Amniotic stem cell (primary cell): ENCODE results near the gene IL3.
"Not testable (repeated sequence)": the region's sequence is repeated elsewhere in the genome, so short reads cannot be mapped to it uniquely, and the experiment has no call there.

Experiments
- DNase-seq: peaks from one replicate; lab custom pipeline; 2025; lab: John Stamatoyannopoulos, UW

IL3 gene

DNA sequence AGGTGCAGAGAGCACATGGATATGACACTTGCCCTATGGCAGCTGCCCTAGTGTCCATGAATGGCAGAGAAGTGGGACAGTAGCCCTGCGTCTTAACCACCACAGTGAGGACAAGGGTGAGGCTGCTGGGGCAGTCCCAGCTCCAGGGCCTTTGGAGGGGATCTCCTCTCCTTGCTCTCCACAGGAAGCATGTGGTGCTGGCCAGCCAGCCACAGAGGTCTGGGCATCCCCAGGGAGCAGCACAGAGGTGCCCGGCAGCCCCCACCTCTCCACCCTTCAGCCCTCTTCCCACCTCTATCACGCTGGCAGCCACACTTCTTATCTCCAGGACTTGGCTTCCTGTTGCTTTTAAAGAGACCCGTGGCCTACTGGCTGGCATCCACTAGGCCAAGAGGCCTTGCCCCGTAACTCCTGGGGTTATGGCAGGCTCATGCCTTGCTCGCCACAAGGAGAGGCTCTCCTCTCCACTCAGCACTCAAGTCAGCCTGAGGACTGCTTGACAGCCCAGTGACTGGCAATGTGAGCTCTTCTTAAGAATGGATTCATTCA, 35.0 kb downstream of the IL3 start:
- no peak for DNase-seq

DNA sequence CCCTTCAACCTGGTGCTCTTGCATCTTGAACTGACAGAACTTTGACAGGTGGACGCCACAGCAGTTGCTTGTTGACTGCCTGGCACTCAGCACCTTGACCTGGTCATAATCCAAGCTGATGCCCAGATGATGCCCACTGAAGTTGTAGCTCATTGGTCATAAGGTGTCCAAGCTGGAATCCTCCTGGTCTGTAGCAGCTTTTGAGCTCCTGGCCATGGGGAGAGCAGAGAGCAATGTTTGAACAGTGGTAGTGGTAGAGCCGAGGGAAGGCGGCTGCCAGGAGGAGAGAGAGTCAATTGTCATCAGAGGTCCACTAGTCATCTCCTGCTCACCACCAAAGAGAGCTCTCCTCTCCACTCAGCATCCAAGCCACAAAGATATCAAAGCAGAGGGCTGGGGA, 36.4 kb downstream of the IL3 start:
- no peak for DNase-seq

DNA sequence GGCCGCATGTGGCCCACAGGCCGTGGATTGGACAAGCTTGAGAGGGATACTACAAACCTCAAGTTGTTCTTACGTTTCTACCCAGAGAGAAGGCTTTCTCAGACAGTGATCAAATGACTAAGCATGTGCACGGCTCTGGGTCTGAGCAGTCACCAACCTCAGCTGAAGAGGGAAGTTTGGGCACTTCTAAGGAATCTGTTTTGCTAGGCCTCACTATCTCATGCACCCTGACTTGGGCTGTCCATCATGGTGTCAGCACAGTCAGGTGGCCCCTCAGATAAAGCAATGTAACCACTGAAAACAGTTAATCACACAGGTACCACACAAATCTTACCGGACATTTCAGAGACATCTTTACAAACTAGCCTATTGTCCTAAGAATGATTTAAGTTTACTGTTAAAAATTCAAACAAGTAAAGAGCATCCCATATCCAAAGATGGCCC, 37.7 kb downstream of the IL3 start:
- DNase-seq: no peak

DNA sequence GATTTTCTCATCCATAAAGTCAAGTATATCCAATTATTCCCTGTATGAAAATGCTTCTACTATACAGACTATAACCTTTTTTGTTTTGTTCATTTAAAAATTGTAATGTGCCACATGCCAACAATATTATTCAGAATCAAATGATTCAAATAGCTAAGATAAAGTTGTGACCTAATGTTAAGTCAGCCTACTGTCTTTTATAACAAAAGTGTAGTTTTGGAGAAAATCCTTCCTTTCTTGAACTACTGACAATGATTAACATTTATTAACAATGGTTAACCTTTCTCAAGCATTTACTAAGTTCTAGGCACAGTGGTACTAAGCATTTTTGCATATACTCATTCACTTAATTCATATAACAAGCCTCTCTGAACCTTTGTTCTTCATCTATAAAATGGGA, 38.2 kb downstream of the IL3 start:
- DNase-seq: no peak

DNA sequence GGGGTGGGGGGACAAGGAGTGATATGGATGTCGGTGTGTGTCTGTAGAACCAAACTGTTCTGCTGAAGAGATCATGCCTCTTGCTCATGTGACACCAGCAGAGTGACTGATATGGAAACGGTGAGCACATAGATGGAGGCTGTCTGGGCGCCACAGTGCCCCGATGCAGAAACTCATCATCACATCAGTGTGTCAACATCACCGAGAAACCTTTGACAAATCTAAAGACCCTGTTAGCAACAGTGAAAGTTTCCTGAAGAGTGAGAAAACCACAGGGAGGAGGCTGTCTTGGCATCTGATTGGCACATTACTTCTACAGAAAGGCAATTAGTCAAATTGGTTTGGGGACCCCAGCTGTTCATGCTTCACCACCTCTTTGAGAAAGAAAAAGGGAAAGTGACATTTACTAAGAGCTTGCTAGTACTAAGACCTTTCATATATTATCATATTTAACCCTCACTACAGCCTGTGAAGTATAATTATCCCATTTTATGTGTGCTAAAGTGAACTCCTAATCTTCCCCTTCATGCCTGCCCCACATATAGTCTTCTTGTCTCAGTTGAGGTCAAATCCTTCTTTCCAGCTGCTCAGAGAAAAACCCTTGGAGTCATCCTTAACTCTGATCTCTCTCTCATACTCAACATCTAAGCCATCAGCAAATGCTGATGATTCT, 38.8 kb downstream of the IL3 start:
- DNase-seq: no peak

DNA sequence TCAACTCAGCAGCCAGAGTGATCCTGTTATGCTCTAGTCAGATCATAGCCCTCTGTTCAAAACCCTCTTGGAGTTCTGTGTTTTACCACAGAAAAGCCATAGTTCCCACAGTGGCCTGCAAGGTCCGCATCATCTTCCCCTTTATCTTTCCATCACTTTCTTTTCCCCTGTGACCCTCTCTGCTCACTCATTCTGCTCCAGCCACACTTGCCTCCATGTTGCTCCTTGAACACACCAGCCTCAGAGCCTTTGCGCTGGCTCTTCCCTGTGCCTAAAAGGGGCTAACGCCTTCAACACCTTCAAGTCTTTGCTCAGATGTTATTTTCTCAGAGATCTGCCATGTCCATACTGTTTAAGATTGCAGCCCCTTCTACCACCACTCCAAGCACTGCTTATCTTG, 39.5 kb downstream of the IL3 start:
- no peak for DNase-seq

DNA sequence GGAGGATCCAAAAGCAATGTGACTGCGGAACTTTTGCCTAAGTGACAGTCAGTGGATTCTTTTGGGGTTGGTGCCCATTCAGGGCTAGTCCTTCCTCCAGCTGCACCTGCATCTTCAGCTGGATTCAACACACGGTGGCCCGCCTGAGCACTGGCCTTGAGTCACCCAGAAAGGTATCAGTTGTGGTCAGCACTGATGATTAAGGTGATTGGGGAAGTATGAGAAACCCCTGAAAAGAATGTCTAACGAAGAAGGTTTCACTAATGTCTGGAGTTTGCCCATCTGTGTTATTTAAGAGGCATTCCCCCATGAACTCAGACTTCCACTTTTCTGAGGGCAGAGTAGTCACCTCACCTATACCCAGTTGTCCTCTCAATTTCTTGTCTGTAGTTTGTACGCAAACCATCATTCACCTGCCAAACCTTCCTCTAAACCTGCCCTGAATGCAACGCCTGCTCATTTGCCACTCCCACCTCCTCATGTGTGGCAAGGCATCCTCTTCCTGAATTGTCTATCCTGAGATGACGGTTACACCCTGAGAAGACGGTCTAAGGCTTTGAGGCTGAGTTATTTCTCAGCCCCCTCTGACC, 40.3 kb downstream of the IL3 start:
- DNase-seq: no peak

DNA sequence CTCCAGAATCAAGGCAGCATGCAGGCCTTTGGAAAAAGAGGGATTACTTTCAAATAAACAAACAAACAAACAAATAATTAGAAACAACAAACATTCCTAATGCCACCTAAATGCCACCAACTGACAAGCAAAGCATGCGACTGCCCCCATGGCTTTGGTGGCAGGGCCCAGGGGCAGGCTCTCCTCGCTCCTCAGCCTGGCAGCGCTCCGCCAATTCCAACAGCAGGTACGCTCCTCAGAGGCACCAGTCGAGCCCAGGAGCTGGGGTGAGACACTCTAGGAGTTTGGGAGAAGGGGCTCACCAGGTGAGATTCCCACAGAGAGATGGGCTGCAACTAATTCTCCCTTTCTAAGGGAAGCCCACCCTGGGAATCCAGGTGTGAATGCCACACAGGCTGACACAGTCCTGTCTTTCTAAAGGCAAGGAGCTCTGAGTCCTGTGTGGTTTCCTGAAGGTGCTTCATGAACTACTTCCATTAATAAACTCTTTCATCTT, 41.0 kb downstream of the IL3 start:
- DNase-seq: no peak

DNA sequence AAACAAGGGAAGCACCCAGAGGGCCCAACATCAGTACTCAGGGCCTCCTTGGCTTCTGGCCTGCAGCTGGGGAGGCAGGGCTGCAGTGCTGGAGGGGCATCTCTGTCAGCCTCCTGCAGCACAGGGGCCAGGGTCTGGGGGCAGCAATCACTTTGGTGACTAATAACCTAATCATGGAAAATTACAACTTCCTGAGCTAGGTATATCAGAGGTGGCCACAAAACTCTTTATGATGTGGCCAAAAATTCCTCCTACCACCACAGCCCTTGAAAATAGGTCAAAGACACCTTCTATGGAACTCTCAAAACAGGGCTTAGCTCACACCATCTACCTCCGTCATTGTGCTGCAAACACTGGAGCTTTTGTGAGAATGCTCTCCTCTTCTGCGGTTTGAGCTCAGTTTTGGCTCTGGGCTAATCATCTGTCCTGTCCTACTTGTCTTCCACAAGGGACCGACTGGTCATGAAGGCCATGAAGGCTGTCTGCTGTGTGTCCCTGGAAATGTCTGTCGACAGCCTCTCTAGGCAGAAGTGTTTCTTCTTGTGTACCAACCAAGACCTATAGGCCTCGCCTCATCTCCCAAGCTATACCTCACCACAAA, 41.7 kb downstream of the IL3 start:
- no peak for DNase-seq

DNA sequence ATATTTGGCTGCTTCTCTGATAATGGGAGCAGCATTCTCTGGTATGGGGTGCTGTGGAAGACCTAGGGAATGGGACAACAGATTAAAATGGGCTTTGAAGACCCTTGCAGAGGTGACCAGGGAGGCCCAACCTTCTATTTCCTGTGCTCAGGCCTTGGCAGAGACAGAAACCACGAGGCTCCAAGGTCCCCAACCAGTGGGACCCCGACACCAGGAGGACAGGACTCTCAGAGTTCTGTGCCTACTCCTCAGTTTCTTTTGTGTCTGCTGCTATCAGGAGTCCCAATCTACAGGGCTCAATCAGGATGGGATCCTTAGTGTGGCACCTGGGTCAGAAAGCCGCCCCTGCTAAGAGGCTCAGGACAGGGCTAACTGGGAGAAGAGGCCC, 42.5 kb downstream of the IL3 start:
- DNase-seq: no peak

DNA sequence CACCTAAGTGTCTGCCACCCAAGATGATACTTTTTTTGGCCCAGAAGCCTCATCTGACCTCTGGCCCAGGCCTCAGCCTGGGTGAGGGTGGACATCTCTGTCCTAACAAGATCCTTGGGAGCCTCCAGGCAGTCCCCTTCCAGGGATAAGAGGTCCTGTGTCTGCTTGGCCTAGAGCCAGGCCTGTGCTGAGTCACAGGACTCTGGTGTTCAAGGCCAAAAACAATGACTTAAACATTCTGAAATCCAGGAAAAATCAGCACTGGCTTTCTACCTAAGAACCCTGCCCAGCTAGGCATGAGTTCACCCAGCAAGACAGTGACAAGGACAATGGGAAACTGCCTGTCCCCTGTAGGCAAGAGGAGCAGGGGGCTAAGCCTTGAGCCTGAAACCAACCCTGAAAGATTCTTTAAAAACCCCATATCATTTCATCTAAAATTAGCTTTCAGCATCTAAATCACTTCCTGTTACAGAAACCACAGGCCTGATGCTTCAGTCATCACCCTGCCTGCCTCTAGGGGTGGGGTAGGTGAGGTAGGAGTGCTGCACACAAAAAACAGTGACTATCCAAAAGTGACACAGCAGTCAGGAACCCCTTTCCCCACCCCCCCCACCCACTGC, 43.0 kb downstream of the IL3 start:
- peak; percentile 63 for DNase-seq

DNA sequence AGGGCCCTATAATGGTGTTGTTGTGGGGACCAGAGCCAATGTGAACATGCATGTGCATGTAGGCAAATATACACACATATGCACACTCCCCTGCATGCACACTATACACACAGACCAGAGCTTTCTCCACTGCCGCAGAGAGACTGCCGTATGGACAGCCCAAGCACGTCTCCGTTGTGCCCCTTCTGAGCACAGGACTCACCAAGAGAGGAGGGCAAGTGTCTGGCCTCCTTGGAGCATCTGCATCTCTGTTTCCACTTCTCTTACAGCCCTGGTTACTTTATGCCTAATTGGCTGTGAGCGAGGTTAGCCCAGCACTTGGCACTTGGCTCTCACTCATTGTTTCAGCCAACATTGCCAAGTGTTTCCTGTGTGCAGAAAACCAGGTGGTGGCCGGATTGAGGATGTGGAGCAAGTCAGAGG, 43.5 kb downstream of the IL3 start:
- DNase-seq: no peak

DNA sequence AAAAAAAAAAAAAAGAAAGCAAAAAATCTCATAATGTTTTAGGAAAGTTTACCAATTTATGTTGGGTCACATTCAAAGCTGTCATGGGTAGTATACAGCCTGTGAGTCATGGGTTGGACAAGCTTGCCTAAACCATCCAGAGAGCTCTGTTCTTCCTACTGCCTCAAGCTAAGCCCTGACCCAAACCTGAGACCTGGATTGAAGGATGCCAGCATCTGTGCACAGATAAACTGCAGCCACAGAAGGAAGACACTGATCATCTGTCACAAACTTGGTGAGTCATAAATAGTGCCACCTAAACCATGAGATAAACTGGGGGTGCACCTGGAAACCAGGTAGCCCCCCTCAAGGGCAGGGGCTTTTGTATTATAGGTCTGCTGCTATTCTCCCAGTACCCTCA, 44.1 kb downstream of the IL3 start:
- DNase-seq: no peak

DNA sequence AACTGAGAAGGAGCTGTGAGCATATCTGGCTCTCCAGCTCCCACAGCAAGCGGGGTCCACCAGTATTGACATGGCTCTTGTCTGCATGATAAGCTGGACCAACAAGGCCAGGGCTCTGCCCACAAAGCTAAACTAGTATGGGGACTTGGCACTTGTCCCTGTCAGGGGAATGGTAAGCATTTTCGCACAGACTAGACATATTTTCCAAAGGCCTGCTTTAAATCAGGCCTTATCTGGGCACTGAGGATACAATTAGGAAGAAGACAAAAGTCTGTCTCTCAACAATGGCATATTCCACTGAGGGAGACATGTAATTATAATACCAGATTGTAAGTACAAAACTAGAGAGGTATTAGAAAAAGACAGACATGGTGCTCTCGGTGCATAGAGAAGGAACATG, 45.2 kb downstream of the IL3 start:
- no peak for DNase-seq

DNA sequence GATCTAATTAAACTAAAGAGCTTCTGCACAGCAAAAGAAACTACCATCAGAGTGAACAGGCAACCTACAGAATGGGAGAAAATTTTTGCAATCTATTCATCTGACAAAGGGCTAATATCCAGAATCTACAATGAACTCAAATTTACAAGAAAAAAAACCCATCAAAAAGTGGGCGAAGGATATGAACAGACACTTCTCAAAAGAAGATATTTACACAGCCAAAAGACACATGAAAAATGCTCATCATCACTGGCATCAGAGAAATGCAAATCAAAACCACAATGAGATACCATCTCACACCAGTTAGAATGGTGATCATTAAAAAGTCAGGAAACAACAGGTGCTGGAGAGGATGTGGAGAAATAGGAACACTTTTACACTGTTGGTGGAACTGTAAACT, 48.0 kb downstream of the IL3 start:
- DNase-seq: not testable (repeated sequence)

DNA sequence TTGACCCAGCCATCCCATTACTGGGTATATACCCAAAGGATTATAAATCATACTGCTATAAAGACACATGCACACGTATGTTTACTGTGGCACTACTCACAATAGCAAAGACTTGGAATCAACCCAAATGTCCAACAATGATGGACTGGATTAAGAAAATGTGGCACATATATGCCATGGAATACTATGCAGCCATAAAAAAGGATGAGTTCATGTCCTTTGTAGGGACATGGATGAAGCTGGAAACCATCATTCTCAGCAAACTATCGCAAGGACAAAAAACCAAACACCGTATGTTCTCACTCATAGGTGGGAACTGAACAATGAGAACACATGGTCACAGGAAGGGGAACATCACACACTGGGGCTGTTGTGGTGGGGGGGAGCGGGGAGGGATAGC, 48.5 kb downstream of the IL3 start:
- not testable (repeated sequence) for DNase-seq

DNA sequence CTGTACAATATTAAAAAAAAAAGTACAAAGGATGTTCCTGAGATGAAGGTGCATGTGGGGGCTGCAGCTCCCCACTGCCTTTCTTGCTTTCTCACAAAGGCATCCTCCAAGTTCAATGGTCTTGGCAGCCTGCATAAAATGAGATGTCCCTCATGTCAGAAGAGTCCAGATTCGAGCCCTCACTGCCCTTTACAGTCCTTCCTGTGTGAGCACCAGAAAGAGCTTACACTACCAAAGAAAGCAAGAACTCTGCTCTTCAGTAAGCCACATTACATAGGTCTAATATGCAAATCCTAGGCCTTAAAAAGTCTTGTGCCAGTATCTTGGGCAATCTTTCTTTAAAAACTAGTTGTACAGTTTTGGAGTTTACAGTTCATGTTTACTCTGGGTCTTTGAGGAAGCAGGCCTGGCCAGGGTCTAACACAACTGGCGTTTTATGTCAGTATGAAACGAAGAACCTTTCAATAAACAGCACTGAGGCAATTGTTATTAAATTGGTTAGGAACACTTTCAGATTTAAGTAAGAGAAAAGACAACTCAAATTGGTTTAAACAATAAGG, 49.1 kb downstream of the IL3 start:
- DNase-seq: no peak

DNA sequence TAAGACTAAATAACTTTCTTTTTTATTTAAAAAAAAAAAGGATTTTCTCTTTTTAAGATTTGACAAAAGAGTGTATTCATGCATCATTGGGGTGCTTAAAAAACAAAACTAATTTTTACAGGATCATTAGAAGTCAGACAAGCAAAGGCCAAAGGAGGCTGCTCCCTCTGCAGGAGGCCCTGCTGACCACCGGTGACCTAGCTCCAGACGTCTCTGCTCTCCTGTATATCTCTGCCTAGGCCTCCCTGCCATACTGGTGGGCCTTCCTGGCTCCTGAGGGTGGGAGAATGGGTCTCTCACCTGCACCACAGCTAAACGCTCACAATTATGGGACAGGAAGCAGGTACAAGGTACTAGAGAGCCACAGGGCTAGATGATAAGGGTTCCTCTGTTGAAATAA, 49.7 kb downstream of the IL3 start:
- no peak for DNase-seq

DNA sequence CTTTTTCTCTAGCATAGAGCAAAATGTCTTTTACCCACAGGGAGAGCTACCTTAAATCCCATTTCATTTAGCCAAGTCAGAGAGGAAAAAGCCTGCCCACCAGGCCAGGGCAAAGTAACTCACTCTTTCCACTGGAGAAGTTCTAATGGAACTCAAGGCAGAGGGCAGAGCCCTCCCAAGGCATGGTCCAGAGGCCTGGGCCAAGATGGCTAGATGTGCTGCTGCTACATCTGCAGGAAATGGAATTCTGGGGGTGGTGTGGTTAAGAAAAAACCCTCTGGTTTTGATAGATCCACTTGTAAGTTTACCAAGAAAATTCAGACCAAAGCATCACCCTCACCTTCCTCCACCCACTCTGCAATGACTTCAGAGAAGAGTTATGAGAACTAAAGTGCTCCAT, 50.5 kb downstream of the IL3 start:
- no peak for DNase-seq

DNA sequence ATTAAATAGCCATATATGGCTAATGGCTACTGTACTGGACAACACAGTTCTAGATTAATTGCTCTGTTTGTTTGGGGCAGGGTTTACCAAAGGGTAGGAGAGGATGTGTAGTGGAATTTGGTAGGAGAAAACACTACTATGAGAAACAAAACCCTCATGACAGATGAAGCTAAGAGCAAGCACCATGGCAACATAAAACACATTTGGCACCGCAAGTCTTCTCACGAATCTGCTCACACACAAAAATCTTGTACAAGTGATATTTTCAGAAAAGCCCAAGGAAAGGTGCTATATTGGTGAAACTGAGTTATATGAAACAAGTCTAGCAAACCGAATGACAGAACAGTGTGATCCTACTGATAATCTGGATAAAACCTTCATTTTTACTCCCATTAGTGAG, 51.7 kb downstream of the IL3 start:
- no peak for DNase-seq
